HEK293 (cell line): ENCODE measurements around the gene FAAH2.

Experiments used
- CTCF ChIA-PET: fragments of 350-600 bp; formaldehyde crosslinking; extraction: SDS; loops from one replicate; lab custom pipeline; 2021; ENCODE audit warnings: antibody characterized with exemption; lab: Yijun Ruan, JAX
- POLR2A ChIA-PET: fragments of 300-600 bp; formaldehyde crosslinking; extraction: SDS; loops from one replicate; lab custom pipeline; 2020; ENCODE audit warnings: antibody characterized with exemption, inconsistent platforms; lab: Yijun Ruan, JAX
- H3K27ac ChIP-seq: fragments of 200-500 bp; sonication (Bioruptor generic); 2 replicates; pipeline ENCODE4 v1.5.1; 2014; ENCODE audit warnings: low read depth, low read length, control low read depth, inconsistent platforms; ENCODE audit errors: extremely low read depth
- H3K36me3 ChIP-seq, 2 experiments: fragments of 200-500 bp in 1 of 2; sonication (Bioruptor generic) in 1 of 2; 1 replicate in 1 of 2; 2 replicates in 1 of 2; pipeline ENCODE4 v1.5.1; 2014 to 2017; ENCODE audit warnings: inconsistent platforms in 2 of 2, low read length in 2 of 2; ENCODE audit not compliant: control insufficient read depth in 2 of 2, insufficient read depth in 1 of 2
- H3K4me1 ChIP-seq: fragments of 200-500 bp; sonication (Bioruptor generic); 2 replicates; pipeline ENCODE4 v1.5.1; 2014; ENCODE audit warnings: mild to moderate bottlenecking, low read length, inconsistent platforms; ENCODE audit not compliant: control insufficient read depth, insufficient read depth
- H3K4me3 ChIP-seq: 2 replicates; pipeline ENCODE4 v1.5.1; 2011; ENCODE audit warnings: low read depth, mild to moderate bottlenecking, control low read depth, low read length, moderate library complexity
- H3K9me3 ChIP-seq: fragments of 200-500 bp; sonication (Bioruptor generic); 2 replicates; pipeline ENCODE4 v1.5.1; 2014; ENCODE audit warnings: low read depth, low read length, inconsistent platforms; ENCODE audit not compliant: control insufficient read depth, insufficient read depth
- GLIS1 ChIP-seq: fragments of 450-650 bp; formaldehyde crosslinking; IDR thresholded peaks from 2 replicates; pipeline ENCODE4 v1.5.1; 2016; ENCODE audit warnings: missing biosample characterization, missing genetic modification characterization
- IKZF3 ChIP-seq: fragments of 450-650 bp; IDR thresholded peaks from 2 replicates; pipeline ENCODE4 v1.5.0; 2018; ENCODE audit warnings: missing biosample characterization, mild to moderate bottlenecking, missing genetic modification characterization, moderate library complexity
- WT1 ChIP-seq: fragments of 450-650 bp; formaldehyde crosslinking; IDR thresholded peaks from 2 replicates; pipeline ENCODE4 v1.5.1; 2016; ENCODE audit warnings: missing biosample characterization, missing genetic modification characterization
- YY1 ChIP-seq: fragments of 450-650 bp; formaldehyde crosslinking; IDR thresholded peaks from 2 replicates; pipeline ENCODE4 v1.5.1; 2018; ENCODE audit warnings: missing biosample characterization, missing genetic modification characterization
- ZBTB17 ChIP-seq: fragments of 450-650 bp; formaldehyde crosslinking; IDR thresholded peaks from 2 replicates; pipeline ENCODE4 v1.5.1; 2016; ENCODE audit warnings: missing biosample characterization, missing genetic modification characterization
- ZBTB48 ChIP-seq: fragments of 450-650 bp; formaldehyde crosslinking; IDR thresholded peaks from 2 replicates; pipeline ENCODE4 v1.5.1; 2016; ENCODE audit warnings: missing biosample characterization, missing genetic modification characterization
- ZFP37 ChIP-seq: fragments of 450-650 bp; formaldehyde crosslinking; IDR thresholded peaks from 2 replicates; pipeline ENCODE4 v1.5.1; 2016; ENCODE audit warnings: missing biosample characterization, missing genetic modification characterization
- ZFP69B ChIP-seq: fragments of 450-650 bp; formaldehyde crosslinking; IDR thresholded peaks from 2 replicates; pipeline ENCODE4 v1.5.1; 2016; ENCODE audit warnings: missing biosample characterization, missing genetic modification characterization
- ZNF121 ChIP-seq: fragments of 450-650 bp; formaldehyde crosslinking; IDR thresholded peaks from 2 replicates; pipeline ENCODE4 v1.5.1; 2016; ENCODE audit warnings: missing biosample characterization, missing genetic modification characterization
- ZNF140 ChIP-seq: fragments of 450-650 bp; formaldehyde crosslinking; IDR thresholded peaks from 2 replicates; pipeline ENCODE4 v1.5.1; 2016; ENCODE audit warnings: missing biosample characterization, missing genetic modification characterization
- ZNF155 ChIP-seq: fragments of 450-650 bp; formaldehyde crosslinking; IDR thresholded peaks from 2 replicates; pipeline ENCODE4 v1.5.1; 2016; ENCODE audit warnings: missing biosample characterization, missing genetic modification characterization
- ZNF16 ChIP-seq: fragments of 450-650 bp; formaldehyde crosslinking; IDR thresholded peaks from 2 replicates; pipeline ENCODE4 v1.5.1; 2016; ENCODE audit warnings: low read depth, missing biosample characterization, missing genetic modification characterization
- ZNF169 ChIP-seq: fragments of 450-650 bp; formaldehyde crosslinking; IDR thresholded peaks from 2 replicates; pipeline ENCODE4 v1.5.1; 2016; ENCODE audit warnings: missing biosample characterization, missing genetic modification characterization
- ZNF211 ChIP-seq: fragments of 450-650 bp; formaldehyde crosslinking; IDR thresholded peaks from 2 replicates; pipeline ENCODE4 v1.5.1; 2016; ENCODE audit warnings: low read depth, missing biosample characterization, missing genetic modification characterization
- ZNF24 ChIP-seq: fragments of 450-650 bp; formaldehyde crosslinking; IDR thresholded peaks from 2 replicates; pipeline ENCODE4 v1.5.1; 2016; ENCODE audit warnings: missing biosample characterization, missing genetic modification characterization
- ZNF26 ChIP-seq: fragments of 450-650 bp; formaldehyde crosslinking; IDR thresholded peaks from 2 replicates; pipeline ENCODE4 v1.5.1; 2016; ENCODE audit warnings: missing biosample characterization, missing genetic modification characterization
- ZNF274 ChIP-seq, 2 experiments: fragments of 200-500 bp in 1 of 2; fragments of 450-650 bp in 1 of 2; sonication (Bioruptor generic) in 1 of 2; formaldehyde crosslinking in 1 of 2; IDR thresholded peaks; 2 replicates each; pipeline versions ENCODE4 v1.5.1 to v1.6.1; 2014 to 2016; ENCODE audit warnings: borderline replicate concordance in 1 of 2, inconsistent platforms in 1 of 2, low read length in 1 of 2, missing biosample characterization in 1 of 2, missing genetic modification characterization in 1 of 2
- ZNF350 ChIP-seq: fragments of 450-650 bp; formaldehyde crosslinking; IDR thresholded peaks from 2 replicates; pipeline ENCODE4 v1.5.0; 2017; ENCODE audit warnings: missing biosample characterization, mild to moderate bottlenecking, missing genetic modification characterization
- ZNF416 ChIP-seq: fragments of 450-650 bp; formaldehyde crosslinking; IDR thresholded peaks from 2 replicates; pipeline ENCODE4 v1.5.1; 2016; ENCODE audit warnings: missing biosample characterization, missing genetic modification characterization
- ZNF501 ChIP-seq: fragments of 450-650 bp; formaldehyde crosslinking; IDR thresholded peaks from 2 replicates; pipeline ENCODE4 v1.5.1; 2016; ENCODE audit warnings: missing biosample characterization, missing genetic modification characterization
- ZNF555 ChIP-seq: fragments of 450-650 bp; formaldehyde crosslinking; conservative IDR thresholded peaks from 2 replicates; pipeline ENCODE4 v1.5.1; 2017; ENCODE audit warnings: missing biosample characterization, mild to moderate bottlenecking, missing genetic modification characterization, inconsistent platforms
- ZNF558 ChIP-seq: fragments of 450-650 bp; formaldehyde crosslinking; IDR thresholded peaks from 2 replicates; pipeline ENCODE4 v1.5.1; 2016; ENCODE audit warnings: missing biosample characterization, missing genetic modification characterization
- ZNF580 ChIP-seq: fragments of 450-650 bp; formaldehyde crosslinking; IDR thresholded peaks from 2 replicates; pipeline ENCODE4 v1.5.1; 2016; ENCODE audit warnings: missing biosample characterization, missing genetic modification characterization
- ZNF624 ChIP-seq: fragments of 450-650 bp; formaldehyde crosslinking; IDR thresholded peaks from 2 replicates; pipeline ENCODE4 v1.5.1; 2017; ENCODE audit warnings: missing biosample characterization, missing genetic modification characterization
- ZNF658 ChIP-seq: fragments of 450-650 bp; formaldehyde crosslinking; IDR thresholded peaks from 2 replicates; pipeline ENCODE4; 2016; ENCODE audit warnings: missing biosample characterization, missing genetic modification characterization
- ZNF664 ChIP-seq: fragments of 450-650 bp; formaldehyde crosslinking; IDR thresholded peaks from 2 replicates; pipeline ENCODE4 v1.5.1; 2016; ENCODE audit warnings: missing biosample characterization, missing genetic modification characterization
- ZNF677 ChIP-seq: fragments of 450-650 bp; IDR thresholded peaks from 2 replicates; pipeline ENCODE4 v1.5.0; 2018; ENCODE audit warnings: missing biosample characterization, mild to moderate bottlenecking, missing genetic modification characterization, moderate library complexity
- ZNF701 ChIP-seq: fragments of 450-650 bp; formaldehyde crosslinking; IDR thresholded peaks from 2 replicates; pipeline ENCODE4 v1.5.1; 2016; ENCODE audit warnings: missing biosample characterization, missing genetic modification characterization
- ZNF707 ChIP-seq: fragments of 450-650 bp; formaldehyde crosslinking; IDR thresholded peaks from 2 replicates; pipeline ENCODE4 v1.5.1; 2016; ENCODE audit warnings: missing biosample characterization, missing genetic modification characterization
- TF ChIP-seq, protein P1 (sequence below): fragments of 450-650 bp; formaldehyde crosslinking; IDR thresholded peaks from 2 replicates; pipeline ENCODE4 v1.5.1; 2017; ENCODE audit warnings: missing biosample characterization, missing genetic modification characterization
- TF ChIP-seq, protein P2 (sequence below): fragments of 450-650 bp; formaldehyde crosslinking; IDR thresholded peaks from 2 replicates; pipeline ENCODE4 v1.5.1; 2016; ENCODE audit warnings: missing biosample characterization, missing genetic modification characterization

Gene FAAH2

GRCh38 chrX:57422790-57423189 is 136.3 kb downstream of the FAAH2 start:
- ChIA-PET POLR2A (no interaction called here), CTCF (interaction anchor here (0.7 kb wide), 1 partner anchor 626 kb away, joined by 3 read pairs; no protein-coding TSS in a partner anchor)
- H3K36me3 ChIP-seq, result no peaks in the 10 kb centered on the region
- H3K4me1 ChIP-seq, result no peaks in the 10 kb centered on the region
- no peak overlapping the region for H3K4me3 ChIP-seq
- no peak for TF ChIP-seq ZNF121
- TF ChIP-seq ZBTB17, result no peak
- TF ChIP-seq ZFP69B, result no peak
- no peak for TF ChIP-seq ZNF701 (tag by site-specific recombination)
- no peak for TF ChIP-seq ZNF664 (tag by site-specific recombination)
- no peak for TF ChIP-seq ZBTB48
- TF ChIP-seq ZNF416 (tag by site-specific recombination), result no peak
- no peak for TF ChIP-seq GLIS1 (tag by site-specific recombination)
- TF ChIP-seq ZNF169 (tag by site-specific recombination), result no peak
- TF ChIP-seq ZNF580 (tag by site-specific recombination), result no peak
- no peak for TF ChIP-seq ZNF658 (tag by site-specific recombination)
- TF ChIP-seq ZNF624 (tag by site-specific recombination), result no peak
- TF ChIP-seq ZNF555 (tag by site-specific recombination), result no peak
- TF ChIP-seq ZNF140 (tag by site-specific recombination), result no peak
- no peak for TF ChIP-seq ZNF501 (tag by site-specific recombination)
- no peak for TF ChIP-seq WT1
- TF ChIP-seq ZNF155 (tag by site-specific recombination), result no peak
- no peak for TF ChIP-seq ZNF16 (tag by site-specific recombination)
- TF ChIP-seq, all 188 proteins: peak for 0
- Histone ChIP-seq H3K27ac (no peak overlapping the region), H3K9me3 (no peaks in the 10 kb centered on the region)

DNA sequence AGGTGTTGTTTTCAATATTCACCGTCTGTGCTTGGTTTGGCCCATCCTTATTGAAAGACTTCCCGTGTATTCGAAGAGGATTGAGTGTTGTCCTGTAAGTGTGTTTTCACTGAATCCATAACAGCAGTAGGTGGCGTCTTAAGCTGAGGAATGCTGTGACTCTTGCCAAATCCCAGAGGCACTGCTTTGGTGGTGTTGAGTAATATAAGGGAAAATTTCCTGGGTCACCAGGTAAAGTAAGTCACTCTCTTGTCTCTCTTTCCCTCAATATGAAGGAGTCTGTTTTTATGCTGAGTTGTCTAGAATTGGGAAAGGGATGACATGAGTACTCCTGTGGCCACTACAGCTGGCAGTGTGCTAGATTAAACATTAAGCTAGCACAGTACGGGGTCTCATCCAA is 158.6 kb downstream of the FAAH2 start:
- Histone ChIP-seq H3K4me1 (no peaks in the 10 kb centered on the region), H3K36me3 (no peaks in the 10 kb centered on the region), H3K4me3 (no peak overlapping the region), H3K9me3 (no peaks in the 10 kb centered on the region), H3K27ac (no peak overlapping the region)
- TF ChIP-seq, protein P1, sequence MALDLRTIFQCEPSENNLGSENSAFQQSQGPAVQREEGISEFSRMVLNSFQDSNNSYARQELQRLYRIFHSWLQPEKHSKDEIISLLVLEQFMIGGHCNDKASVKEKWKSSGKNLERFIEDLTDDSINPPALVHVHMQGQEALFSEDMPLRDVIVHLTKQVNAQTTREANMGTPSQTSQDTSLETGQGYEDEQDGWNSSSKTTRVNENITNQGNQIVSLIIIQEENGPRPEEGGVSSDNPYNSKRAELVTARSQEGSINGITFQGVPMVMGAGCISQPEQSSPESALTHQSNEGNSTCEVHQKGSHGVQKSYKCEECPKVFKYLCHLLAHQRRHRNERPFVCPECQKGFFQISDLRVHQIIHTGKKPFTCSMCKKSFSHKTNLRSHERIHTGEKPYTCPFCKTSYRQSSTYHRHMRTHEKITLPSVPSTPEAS (tag by site-specific recombination), result no peak
- TF ChIP-seq, protein P2, sequence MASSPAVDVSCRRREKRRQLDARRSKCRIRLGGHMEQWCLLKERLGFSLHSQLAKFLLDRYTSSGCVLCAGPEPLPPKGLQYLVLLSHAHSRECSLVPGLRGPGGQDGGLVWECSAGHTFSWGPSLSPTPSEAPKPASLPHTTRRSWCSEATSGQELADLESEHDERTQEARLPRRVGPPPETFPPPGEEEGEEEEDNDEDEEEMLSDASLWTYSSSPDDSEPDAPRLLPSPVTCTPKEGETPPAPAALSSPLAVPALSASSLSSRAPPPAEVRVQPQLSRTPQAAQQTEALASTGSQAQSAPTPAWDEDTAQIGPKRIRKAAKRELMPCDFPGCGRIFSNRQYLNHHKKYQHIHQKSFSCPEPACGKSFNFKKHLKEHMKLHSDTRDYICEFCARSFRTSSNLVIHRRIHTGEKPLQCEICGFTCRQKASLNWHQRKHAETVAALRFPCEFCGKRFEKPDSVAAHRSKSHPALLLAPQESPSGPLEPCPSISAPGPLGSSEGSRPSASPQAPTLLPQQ (tag by site-specific recombination), result no peak
- TF ChIP-seq YY1, result no peak
- TF ChIP-seq ZNF211 (tag by site-specific recombination), result no peak
- TF ChIP-seq ZNF350 (tag by site-specific recombination), result no peak
- no peak for TF ChIP-seq ZNF558 (tag by site-specific recombination)
- no peak for TF ChIP-seq ZNF701 (tag by site-specific recombination)
- no peak for TF ChIP-seq IKZF3
- TF ChIP-seq ZNF274 (IDR thresholded peaks at IDR 0.05; ENCODE audit: low read length), result no peak
- TF ChIP-seq ZNF274 (tag by site-specific recombination; IDR thresholded peaks at IDR 0.05; ENCODE audit: borderline replicate concordance), result no peak
- no peak for TF ChIP-seq ZNF707
- TF ChIP-seq ZNF26 (tag by site-specific recombination), result no peak
- TF ChIP-seq ZNF677 (tag by site-specific recombination), result no peak
- TF ChIP-seq ZNF24, result no peak
- no peak for TF ChIP-seq ZFP37
- POLR2A ChIA-PET, result no interaction called here
- CTCF ChIA-PET, result no interaction called here
